Stimulated activated CD8-positive, alpha-beta memory T cell treated with anti-CD3 and anti-CD28 coated beads, Interleukin-12 subunit alpha, Interleukin-12 subunit beta, amount 100 ng/mL, for 24 hours (primary cell): ENCODE data around the gene TRAF1.

Experiments
- DNase-seq: peaks from one replicate; pipeline ENCODE4 v3.0.0-alpha.2; 2020; ENCODE audit errors: extremely low read depth

TRAF1 gene

DNA sequence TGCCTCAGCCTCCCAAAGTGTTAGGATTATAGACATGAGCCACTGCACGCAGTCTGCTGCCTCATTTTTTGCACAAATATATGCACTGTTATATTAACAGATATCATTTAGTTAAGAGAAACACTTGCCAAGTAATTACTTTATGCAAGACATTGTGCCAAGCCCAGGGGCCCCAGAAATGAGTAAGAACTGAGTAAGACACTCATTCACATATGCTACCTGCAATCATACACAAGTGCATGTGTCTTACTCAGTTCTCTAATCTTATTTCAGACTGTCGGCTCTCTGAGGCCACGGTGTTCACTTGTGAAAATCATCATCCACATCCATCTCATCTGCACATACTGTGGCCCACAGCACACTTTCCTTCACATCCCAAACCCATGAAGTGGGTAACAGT is 16.0 kb downstream of the TRAF1 start:
- no peak for DNase-seq

DNA sequence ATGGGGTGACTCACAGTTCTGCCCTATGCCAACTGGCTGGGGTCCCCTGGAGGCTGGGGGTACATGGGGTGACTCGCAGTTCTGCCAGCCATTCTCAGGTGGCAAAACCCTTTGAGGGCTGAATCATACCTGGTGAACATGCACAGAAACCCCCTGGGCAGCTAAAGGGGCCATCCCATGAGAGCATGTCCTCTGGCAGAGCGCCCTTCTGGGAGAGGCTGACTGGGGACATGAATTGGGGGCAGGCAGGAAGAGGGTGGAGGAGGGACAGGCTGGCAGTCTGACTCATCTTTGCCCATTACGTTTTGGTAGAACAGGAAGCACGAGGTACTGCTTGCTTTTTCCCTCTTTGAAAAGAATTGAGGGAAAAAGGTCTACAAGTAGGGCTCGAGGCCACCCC is 16.7 kb downstream of the TRAF1 start:
- DNase-seq, result no peak

DNA sequence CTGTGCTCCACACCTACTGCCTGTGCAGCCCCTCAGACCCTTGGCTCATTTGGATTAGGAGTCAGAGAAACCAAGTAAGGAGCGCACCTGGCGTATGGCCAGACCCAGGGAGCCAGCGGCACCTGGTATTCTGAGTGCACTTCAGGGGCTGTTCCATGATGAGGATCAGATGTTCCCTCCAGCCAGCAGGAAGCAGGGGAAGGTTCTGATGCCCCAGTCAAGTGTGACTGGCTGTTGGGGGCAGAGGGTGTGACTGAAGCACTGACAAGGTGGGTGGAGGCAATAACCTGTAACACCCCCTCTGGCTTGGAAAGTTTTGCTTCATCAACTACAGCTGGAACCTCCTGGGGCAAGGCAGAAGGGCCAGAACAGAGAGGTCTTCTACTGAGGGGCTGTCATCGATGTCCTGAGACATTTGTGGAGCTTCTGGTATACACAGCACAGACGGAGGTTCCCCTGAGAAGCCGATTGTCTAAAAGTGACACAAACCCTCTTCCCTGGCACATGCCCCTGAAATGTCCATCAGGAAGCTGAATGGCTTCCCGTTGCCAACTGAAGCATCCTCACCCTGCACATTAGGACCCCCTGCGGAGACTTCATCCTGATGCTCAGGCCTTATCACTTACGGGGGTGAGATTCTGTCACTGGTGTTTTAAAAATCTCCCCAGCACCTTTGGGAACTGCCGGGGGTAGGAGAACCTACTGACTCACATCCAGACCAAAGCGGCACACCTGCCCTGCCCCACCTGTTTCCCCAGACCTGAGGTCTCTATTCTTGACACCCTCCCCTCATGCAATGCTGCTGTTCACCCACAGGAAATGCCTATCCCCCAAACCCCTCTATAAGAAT is 21.1 kb downstream of the TRAF1 start:
- no peak for DNase-seq

DNA sequence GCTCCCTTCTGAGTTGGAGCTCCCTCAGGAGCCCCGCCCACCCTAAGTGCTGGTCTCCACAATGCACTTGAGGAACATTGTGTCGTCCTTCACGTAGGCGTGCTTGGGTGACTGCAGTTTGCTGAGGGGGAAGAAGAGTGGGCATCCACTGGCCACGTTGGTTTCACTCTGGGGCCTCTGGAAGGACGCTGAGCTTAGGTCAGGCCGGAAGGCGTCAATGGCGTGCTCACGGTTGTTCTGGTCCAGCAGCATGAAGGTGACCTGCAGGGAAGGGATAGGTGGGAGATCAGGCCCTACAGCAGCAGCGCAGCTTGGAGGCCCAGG is 21.7 kb downstream of the TRAF1 start:
- no peak for DNase-seq

DNA sequence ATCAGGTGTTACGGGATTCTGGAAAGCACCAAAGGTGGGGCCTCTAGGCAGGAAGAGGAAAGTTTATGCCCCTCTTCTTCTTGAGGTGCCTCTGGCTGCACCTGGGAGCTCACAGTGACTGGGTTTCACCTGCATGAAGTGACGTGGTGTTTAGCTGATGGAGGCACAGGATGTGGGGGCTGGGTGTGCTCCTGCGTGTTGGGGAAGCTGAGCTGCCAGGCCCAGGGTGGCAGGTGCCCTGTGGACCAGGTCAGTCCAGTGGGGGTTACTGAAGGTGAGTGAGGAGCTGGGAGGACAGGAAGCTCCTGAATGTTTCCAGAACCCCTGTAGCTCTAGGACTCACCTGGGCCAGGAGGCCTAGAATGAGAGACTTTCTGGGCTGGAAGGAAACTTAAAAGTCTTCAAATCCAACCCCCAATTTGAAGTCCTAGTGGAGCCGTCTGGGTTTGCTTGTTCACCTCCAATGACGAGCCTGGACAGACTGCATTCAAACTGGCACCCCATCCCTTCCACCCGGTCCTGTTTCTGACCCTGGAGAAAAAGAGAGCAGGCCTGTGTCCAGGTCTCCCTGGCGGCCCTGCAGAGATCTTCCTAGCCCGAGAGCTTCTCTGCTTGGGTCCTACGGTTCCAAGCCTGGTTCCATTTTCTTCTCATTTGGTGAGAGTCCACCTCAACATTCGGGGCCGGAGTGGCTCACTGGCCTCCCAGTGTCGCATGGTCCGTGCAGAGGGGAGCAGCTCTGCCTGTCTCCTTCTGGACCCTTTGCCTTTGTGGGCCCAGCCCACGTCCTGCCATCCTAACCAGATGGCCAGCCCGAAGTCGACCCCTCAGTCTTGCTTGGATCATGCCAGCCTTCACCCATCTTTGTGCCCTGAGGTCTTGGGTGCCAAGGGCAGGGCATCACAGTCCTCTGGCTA is 22.3 kb downstream of the TRAF1 start:
- no peak for DNase-seq

DNA sequence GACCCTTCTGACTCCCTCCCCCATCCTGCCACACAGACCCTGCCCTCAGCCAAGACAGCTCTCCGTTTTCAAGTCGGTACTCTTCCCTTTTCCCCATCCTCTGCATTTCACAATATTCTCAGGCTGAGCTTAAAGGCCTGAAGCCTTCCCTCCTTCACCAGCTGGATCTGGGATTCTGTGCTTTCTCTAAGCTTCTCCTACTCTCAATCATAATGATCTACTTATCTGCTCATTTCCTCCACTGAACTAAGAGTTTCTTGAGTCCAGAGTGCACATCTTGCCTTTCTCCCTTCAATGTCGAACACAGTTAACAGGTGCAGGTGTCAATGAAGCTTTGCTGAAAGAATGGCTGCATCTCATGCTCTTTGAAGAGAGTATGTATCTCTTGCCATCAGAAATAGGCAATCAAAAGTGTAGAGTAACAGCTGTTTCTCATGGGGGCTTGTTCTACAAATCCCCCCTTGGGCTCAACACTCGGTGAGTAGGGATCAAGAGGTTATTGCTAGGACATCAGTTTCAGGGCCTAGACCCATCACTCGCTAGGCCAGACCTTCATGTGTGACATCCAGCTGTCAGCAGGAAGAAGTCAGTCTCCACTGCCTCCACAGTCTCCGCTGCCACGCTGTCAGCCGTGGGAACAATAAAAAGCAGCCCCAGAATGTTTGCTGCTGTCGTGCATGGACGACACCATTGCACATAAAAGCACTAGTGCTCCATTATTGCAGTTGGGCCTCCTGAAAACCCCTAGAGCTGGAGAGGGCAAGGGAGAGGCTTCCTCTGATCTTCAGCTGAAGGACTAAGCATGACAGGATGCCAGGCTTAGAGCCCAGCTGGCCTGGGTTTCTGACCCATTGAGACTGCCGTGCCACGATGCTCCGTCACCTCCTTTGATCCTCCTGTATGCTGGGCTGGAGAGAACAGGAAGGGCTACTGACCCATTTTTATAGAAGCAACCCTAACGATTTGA is 23.7 kb downstream of the TRAF1 start:
- DNase-seq, result no peak

DNA sequence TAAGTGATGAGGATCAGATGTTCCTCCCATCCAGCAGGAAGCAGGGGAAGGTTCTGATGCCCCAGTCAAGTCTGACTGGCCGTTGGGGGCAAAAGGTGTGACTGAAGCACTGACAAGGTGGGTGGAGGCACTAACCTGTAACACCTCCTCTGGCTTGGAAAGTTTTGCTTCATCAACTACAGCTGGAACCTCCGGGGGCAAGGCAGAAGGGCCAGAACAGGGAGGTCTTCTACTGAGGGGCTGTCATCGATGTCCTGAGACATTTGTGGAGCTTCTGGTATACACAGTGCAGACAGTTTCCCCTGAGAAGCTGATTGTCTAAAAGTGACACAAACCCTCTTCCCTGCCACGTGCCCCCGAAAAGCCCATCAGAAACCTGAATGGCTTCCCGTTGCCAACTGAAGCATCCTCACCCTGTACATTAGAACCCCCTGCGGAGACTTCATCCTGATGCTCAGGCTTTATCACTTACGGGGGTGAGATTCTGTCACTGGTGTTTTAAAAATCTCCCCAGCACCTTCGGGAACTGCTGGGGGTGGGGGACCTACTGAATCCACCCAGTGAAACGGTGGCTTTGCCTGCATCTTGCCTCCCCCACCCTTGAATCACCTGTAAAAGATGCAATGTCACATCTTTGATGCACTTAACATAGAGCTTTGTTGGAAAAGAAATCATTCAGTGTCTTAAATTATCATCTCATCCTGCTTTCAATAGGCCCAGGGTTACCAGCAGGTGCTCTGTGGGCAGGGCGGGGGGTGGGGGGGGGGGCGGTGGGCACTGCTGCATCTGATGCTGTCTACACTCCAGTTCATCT is 24.6 kb downstream of the TRAF1 start:
- no peak for DNase-seq

DNA sequence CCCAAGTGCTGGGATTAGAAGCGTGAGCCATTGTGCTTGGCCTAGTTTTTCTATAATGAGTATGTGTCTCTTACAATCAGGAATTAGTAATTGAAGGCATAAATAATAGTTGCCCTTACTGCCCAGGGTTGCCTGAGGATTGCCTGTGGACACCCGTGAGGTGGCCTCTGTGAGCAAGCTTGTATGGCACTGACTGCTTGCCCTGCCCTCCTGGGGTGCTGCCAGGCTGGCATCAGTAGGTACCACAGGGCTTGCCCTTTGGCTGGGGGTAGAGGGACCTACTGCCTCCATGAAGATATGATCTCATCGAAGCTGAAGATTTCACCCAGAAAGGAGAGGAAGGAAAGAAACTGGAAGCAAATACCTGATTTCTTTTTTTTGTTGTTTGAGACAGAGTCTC is 25.8 kb downstream of the TRAF1 start:
- no peak for DNase-seq

DNA sequence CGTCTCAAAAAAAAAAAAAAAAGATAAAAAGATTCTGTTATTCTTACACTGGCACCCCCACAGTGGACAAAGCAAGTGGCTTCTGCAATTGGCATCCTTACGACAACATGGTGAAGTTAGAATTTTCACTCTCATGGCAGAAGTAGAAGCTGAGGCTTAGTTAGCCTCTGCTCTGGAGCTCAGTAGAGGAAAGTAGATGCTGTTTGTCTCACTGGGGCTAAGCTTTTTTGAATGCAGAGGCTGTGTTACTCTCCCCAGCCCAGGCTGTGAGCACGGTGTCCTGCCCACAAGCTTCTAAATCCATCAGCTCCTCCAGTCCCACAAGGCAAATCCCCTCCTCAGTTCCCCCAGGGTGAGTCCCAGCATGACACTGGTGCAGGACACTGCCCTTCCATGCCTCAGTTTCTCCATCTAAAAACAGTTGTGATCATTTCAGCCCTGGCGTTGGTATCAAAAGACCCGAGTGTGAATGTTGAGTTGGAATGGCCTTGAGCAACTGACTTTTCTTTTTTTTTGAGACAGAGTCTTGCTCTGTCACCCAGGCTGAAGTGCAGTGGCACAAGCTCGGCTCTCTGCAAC is 27.0 kb downstream of the TRAF1 start:
- DNase-seq, result no peak

DNA sequence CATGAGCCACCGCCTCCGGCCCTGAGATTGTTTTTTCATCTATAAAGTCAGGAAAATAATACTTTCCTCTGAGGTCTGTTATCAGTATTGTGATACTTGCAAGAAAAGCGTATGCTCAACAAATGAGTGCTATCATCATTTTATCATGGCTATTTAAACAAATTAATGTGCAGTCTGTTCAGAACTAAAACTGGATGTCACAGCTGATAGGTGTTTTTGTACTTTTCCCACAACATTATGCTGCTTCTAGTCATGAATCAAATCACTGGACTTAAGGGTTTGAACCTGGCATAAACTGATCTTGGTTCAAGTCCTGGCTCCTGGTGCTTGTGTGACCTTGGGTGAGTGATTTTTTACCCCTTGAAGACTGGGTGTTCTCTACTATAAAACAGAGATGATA is 28.2 kb downstream of the TRAF1 start:
- DNase-seq, result no peak

DNA sequence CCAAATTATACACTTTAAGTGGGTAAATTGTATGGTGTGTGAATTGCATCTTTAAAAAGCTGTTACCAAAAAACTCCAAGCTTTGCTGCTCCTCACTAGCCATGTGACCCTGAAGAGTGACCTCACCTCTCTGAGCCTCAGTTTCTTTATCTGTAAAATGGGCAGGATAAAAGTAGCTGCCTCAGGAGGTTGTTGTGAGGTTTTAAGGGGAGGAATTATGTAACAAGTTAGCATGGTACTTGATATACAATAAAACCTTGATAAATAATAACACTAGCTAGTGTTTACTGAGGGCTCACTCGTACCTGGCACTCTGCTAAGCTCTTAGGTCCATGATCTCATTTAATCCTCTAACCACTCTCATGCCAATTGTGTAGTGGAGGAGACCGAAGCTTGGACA is 30.6 kb downstream of the TRAF1 start:
- no peak for DNase-seq

DNA sequence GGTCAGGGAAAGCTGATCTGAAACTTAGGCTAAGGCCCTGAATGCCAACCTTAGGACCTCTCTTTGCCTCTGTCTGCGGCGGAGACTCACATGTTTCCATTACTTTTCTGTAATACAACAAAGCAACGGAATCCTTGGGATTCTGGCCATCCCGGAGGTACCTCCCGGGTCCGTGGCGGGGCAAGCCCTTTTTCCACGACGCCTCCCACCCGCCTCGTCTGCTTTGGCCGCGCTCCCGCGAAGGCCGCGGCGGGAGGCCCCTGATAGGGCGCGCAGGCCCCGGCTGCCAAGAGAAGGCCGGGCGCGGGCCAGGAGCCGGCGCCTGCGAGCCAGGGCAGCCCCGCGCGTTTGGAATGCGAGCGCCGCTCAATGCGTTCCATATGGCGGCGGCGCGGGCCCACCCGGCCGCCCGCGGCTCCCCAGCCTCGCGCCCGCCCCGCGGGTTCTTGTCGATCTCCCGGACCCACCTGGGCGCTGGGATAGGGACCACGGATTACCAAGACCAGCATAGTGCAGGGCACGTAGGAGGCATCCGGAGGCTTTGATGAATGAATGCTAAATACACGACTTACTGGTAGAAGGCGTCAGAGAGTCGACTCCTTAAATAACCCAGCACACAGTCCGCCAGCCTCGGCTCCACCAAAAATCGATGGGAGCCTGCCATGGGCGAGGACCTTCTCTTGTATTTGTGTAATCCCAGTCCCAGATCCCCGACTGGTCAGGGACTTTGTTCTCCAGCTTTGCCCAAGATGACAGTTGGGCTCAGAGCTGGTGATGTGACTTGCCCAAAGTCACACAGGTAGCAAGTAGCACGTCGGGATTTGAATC is 32.1 kb downstream of the TRAF1 start:
- no peak for DNase-seq

DNA sequence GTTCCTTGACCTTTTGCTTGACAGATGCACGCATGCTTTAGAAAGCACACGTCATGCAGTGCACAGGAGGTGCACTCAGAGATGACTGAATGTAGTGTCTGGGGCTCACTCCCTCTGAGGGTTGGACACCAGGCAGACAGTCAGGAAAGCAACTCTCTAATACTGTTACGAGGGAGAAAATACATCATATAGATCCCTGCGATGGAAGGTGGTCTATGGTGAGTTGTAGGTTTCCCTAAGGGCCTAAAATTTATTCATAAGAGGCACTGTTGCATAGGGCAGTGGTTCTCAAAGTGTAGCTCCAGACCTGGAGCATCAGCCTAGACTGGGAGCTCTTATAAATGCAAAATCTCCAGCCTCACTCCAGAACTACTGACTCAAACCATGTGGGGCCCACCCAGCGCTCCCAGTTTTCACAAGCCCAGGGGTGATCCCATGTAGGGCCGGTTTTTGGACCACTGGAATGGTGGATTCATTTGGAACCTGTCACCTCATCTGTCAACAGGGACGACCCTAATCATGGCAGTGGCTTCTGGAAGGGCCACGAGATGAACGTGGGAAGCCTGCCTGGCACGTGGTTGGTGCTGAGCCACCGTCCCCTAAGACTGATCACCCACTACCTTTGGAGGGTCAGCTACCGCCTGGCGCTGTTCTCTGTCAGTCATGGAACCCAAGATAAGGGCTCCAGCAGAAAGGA is 32.8 kb downstream of the TRAF1 start:
- DNase-seq, result no peak

DNA sequence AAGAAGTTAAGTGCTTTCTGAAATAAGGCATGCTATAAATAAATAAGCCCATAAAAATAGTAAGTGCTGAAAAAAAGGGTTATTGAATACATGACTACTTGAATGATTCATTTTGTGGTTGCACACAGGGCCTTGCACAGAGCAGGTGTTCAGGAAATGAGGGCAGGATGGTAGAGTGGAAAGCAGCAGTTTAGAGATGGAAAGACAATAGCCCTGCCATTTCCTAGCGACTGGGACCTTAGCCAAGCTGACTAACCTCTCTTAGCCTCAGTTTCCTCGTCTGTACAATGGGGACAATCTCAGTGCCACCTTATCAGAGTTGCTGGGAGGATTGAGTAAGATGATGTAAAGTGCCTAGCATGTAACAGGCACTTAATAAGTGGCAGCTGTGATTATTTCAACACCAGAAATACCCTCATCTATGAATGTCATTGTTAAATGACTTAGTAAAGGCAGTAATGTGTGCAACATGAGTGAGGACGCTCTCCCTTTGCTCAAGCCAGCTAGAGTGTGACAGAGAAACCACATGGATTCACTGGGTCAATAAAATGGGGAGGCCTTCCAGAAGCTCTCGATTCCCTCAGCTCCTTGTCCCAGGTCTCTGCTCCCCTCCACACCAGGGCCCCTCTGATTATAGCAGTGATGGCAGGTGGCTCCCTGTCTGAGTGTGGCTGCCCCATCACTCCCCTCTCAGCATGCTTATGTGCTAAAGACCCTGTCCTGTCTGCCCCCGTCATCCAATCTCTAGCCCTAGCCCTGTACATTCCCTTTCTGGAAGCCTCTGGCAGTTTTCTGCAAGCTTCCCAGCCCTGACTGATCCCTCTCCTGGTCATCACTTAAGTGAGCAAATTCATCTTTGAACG is 33.6 kb downstream of the TRAF1 start:
- DNase-seq, result no peak

DNA sequence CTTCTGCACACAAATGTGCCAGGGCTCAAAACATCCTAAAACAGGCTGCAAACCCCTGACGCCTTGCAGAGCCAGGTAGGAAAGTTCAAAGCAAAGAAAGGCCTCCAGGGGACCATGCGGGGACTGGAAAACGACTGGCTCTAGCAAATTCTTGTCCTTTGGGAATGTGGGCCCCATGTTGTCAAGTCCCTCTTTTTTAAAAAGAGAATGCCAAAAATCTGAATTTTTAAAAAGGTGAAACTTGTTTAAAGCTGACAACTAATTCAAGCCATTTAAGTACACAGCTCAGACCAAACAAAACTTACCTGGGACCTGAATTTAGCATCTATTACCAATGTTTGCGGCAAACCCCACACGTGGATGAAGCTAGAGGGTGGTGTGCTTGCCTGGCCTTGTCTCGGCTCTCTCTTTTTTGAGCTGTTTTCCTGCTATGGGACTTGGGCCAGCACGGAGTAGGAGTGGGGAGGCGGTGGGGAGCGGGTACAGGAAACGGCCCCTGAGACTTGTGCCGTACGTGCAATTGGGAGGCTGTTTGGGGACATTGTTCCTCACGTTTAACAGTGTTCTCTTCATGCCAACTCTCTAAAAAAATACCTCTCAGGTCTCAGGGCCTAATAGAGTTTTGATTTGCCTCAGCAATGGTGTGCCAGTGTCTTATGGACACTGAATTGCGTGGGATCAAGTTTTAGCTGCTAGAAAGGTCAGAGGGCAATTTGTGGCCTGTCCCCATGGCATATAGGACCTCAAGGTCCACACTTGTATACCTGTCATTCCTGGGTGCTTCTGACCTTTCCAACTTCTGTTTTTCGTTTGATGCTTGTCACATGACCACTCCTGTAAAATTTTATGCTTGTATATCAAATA is 34.5 kb downstream of the TRAF1 start:
- DNase-seq, result no peak

DNA sequence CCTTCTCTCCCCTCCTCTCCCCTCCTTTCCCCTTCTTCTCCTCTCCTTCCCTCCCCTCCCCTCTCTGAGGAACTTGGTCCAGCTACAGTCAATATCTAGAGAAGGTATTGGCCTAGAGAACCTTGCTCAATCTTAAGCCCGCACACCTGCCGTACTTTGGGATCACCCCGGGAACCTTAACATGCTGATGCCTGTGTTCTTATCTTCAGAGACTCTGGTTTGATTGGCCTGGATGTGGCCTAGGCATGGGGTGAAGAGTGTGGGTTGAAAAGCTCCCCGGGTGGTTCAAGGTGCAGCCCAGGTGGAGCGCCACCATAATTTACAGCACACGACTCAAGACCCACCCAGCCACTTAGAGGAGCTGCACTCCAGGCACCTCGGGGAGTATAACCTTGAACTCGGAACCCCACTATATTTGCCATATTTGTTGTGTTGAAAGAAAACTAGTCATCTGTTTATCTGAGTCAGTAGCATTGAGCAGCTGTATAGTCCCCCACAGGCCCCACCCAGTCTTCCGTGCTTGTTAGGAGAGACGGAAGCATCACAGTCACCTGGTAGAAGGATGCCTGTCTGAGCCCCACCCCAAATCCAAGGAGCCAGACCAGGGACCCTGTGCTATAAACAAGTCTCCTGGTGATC is 35.2 kb downstream of the TRAF1 start:
- DNase-seq, result no peak
